ENCODE data around the gene LDHD. TPM values are rescaled to one million over a fixed set of nuclear protein-coding genes. Genes with fewer than 3 reads are reported as not detected.

LDHD gene
- total RNA-seq, 1 donor from 2014 or later: not detected

DNA sequence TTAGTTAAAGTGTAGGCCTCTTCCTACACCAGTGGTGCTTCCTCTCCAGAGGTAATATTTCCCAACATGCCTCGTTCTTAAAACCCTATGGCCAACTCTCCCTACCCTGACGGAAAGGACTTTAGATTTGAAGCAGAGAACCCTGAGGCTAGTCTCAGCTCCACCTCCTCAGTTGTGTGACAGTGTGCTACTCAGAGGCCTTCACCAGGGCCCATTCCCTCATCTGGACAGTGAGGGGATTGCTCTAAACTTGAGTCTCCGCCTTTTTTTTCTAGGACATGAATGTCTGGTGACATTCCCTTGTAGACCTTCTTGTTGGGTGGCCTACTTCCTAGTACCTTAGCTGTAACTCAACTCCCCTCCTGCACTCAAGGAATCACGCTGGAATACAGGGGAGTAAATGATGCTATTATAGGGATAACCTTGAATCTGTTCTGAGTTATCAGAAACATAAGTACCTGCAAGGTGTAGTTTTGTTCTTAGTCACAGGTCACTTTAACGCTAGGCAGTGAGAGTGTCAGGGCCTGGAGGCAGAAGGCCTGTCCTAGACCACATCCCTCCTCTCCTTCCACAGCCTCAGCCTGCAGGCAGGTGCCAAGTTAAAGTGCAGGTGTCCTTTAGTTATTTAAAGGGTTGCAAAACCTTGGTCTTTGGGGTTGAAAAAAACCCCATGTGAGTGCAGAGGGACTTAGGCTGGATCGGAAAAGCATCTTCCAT is 26.9 kb downstream of the LDHD start:
- Mint-ChIP-seq H3K27ac (no peak overlapping the region), H3K36me3 (ENCODE audit: low read depth) (no peaks in the 10 kb centered on the region), H3K4me1 (no peaks in the 10 kb centered on the region), H3K4me3 (no peak overlapping the region), H3K27me3 (peaks cover 4% of the 10 kb centered on the region), H3K9me3 (no peaks in the 10 kb centered on the region)
- TF ChIP-seq, protein P1, sequence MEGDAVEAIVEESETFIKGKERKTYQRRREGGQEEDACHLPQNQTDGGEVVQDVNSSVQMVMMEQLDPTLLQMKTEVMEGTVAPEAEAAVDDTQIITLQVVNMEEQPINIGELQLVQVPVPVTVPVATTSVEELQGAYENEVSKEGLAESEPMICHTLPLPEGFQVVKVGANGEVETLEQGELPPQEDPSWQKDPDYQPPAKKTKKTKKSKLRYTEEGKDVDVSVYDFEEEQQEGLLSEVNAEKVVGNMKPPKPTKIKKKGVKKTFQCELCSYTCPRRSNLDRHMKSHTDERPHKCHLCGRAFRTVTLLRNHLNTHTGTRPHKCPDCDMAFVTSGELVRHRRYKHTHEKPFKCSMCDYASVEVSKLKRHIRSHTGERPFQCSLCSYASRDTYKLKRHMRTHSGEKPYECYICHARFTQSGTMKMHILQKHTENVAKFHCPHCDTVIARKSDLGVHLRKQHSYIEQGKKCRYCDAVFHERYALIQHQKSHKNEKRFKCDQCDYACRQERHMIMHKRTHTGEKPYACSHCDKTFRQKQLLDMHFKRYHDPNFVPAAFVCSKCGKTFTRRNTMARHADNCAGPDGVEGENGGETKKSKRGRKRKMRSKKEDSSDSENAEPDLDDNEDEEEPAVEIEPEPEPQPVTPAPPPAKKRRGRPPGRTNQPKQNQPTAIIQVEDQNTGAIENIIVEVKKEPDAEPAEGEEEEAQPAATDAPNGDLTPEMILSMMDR (IDR thresholded peaks at IDR 0.05): no peak
- ATAC-seq (ENCODE audit: low read depth) (no peak), DNase-seq (no peak)
- ChIA-PET CTCF (interaction anchor here (1.1 kb wide), 1 partner anchor 22 kb away, joined by 5 read pairs; no protein-coding TSS in a partner anchor), POLR2A (no interaction called here)
- intact Hi-C loops (cut with micrococcal nuclease): no loop called here

DNA sequence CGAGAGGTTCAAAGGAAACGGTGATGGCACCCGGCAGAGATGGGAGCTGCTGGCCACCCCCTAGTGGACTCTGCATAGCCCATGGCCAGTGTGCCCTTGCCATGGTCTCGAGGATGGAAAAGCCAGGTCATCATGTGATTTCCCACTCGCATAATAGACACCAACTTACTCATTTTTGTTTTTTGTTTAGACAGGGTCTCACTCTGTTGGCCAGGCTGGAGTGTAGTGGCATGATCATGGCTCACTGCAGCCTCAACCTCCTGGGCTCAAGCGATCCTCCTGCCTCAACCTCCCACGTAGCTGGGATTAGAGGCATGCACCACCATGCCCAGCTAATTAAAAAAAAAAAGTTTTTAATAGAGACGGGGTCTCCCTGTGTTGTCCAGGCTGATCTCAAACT is 27.6 kb downstream of the LDHD start:
- ChIA-PET POLR2A (no interaction called here), CTCF (interaction anchor here (1.4 kb wide), 1 partner anchor 90 kb away, joined by 4 read pairs; the partner anchor contains the start of gene ZNRF1)
- intact Hi-C loops (cut with micrococcal nuclease): no loop called here
- DNase-seq (no peak), ATAC-seq (ENCODE audit: low read depth) (no peak)
- Mint-ChIP-seq H3K4me3 (no peak overlapping the region), H3K36me3 (ENCODE audit: low read depth) (no peaks in the 10 kb centered on the region), H3K4me1 (no peaks in the 10 kb centered on the region), H3K27me3 (peaks cover 6% of the 10 kb centered on the region), H3K27ac (no peak overlapping the region), H3K9me3 (no peaks in the 10 kb centered on the region)
- TF ChIP-seq, protein P1 (IDR thresholded peaks at IDR 0.05): no peak

DNA sequence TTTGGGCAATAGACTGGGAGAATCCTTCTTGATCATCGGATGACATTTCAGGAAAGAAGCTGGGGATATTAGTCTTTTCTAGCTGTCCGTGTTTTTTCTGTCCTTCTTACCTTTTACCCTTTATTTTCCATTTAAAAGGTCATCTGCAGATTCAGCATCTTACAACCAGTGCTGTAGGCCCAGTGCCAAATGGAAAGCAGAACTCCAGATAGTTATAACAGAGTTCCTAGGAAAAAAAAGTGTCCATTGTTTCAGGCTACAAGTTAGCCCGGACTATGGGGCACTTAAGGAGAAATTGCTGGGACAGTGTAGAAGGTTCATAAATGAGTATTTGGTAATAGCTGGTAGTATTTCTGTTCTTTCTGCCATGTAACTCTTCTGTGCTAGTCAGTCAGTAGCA is 28.4 kb downstream of the LDHD start:
- no peak for DNase-seq
- peaks cover 7% of the 10 kb centered on the region for H3K27me3 Mint-ChIP-seq
- ChIA-PET POLR2A (no interaction called here), CTCF (interaction anchor here (1.4 kb wide), 1 partner anchor 89 kb away, joined by 4 read pairs; the partner anchor contains the start of gene ZNRF1)
- H3K27ac Mint-ChIP-seq: no peak overlapping the region
- TF ChIP-seq, protein P1 (IDR thresholded peaks at IDR 0.05): no peak
- intact Hi-C loops (cut with micrococcal nuclease): no loop called here
- H3K9me3 Mint-ChIP-seq: no peaks in the 10 kb centered on the region
- no peaks in the 10 kb centered on the region for H3K4me1 Mint-ChIP-seq
- ATAC-seq (ENCODE audit: low read depth): no peak
- no peak overlapping the region for H3K4me3 Mint-ChIP-seq
- no peaks in the 10 kb centered on the region for H3K36me3 Mint-ChIP-seq (ENCODE audit: low read depth)

DNA sequence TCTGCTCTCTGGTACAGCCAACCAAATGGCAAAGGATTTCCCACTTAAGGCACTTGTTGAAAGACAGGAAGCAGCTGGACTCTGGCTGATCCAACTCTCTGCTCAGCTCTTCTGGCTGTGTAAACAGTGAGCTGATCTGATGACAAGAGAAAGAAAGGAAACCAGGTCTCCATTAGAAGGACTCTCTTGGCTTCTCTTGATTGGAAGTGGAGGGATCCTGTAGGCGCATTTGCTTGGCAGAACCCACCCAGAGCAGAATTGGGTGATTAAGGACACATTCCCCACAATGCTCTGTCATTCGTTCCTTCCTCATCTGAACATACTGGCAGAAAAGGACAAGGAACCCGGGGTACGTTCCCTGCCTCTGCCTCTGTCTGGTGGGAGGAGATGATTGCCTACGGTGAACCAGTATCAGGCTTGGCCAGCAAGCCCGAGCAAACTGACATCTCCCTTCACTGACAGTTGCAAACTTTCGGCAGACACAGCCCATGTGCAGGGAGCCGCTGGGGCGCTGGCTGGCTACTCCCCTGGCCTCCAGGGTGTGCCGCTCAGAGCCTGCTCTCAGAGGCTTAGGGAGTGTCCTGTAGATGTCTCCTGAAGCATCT is 29.1 kb downstream of the LDHD start:
- no peaks in the 10 kb centered on the region for H3K36me3 Mint-ChIP-seq (ENCODE audit: low read depth)
- H3K4me3 Mint-ChIP-seq: no peak overlapping the region
- intact Hi-C loops (cut with micrococcal nuclease): no loop called here
- CTCF ChIA-PET: interaction anchor here (1.4 kb wide), 1 partner anchor 88 kb away, joined by 4 read pairs; the partner anchor contains the start of gene ZNRF1
- no peak overlapping the region for H3K27ac Mint-ChIP-seq
- peaks cover 10% of the 10 kb centered on the region for H3K27me3 Mint-ChIP-seq
- H3K9me3 Mint-ChIP-seq: no peaks in the 10 kb centered on the region
- POLR2A ChIA-PET: no interaction called here
- H3K4me1 Mint-ChIP-seq: no peaks in the 10 kb centered on the region
- no peak for ATAC-seq (ENCODE audit: low read depth)
- TF ChIP-seq, protein P1 (IDR thresholded peaks at IDR 0.05): no peak
- DNase-seq: no peak

DNA sequence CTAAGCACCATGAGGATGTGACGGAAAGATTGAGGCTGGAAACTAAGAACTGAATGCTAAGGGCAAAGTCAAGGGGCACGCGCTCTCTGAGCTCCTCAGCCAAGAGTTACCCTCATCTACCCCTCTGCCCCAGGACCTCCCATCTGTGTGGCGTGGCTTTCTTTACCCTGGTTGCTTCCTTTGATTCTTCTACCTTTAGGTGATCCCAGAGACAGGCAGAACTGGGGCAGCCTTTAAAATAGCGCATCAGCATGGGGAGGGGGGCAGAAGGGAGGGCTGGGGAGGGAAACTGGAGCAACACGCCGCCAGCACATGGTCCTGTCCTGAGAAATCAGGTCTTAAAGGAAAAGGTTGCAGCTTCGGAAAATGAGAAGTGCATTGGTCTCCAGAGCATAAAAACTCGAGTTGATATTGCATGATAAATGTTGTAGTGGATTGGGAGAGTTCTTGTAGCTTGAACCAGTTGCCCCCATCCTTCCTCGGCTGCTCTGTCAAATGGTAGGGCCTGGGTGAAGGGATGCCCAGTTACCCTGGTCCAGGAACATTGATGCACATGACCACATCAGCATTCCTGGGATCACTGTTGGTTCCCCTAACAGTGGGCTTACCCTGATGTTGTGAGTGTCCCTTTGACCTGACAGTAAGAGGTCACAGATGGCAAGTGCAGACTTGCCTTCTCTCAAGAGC is 29.7 kb downstream of the LDHD start:
- POLR2A ChIA-PET: interaction anchor here (0.6 kb wide), 1 partner anchor 122 kb away, joined by 3 read pairs; no protein-coding TSS in a partner anchor
- H3K9me3 Mint-ChIP-seq: no peaks in the 10 kb centered on the region
- ATAC-seq (ENCODE audit: low read depth): no peak
- CTCF ChIA-PET: no interaction called here
- TF ChIP-seq, protein P1 (IDR thresholded peaks at IDR 0.05): no peak
- intact Hi-C loops (cut with micrococcal nuclease): no loop called here
- H3K4me1 Mint-ChIP-seq: peaks cover 5% of the 10 kb centered on the region
- peaks cover 11% of the 10 kb centered on the region for H3K27me3 Mint-ChIP-seq
- no peak overlapping the region for H3K27ac Mint-ChIP-seq
- no peak overlapping the region for H3K4me3 Mint-ChIP-seq
- no peak for DNase-seq
- H3K36me3 Mint-ChIP-seq (ENCODE audit: low read depth): no peaks in the 10 kb centered on the region
